Stimulated activated CD4-positive, alpha-beta T cell treated with anti-CD3 and anti-CD28 coated beads, Interleukin-12 subunit alpha, Interleukin-12 subunit beta, amount 100 ng/mL, for 24 hours (primary cell): ENCODE results near the gene HYAL2.

ENCODE experiments used
- DNase-seq, 2 experiments: peaks; one replicate each; pipeline ENCODE4 v3.0.0-alpha.2; 2020; ENCODE audit warnings: low read depth in 2 of 2

The HYAL2 gene

GRCh38 chr3:50322386-50323091 lies at the start of gene HYAL2:
HYAL2 (minus strand) TSS chr3:50322745; CDS start chr3:50320489, 2,256 bp downstream.
- DNase-seq, result no peak

- no peak for DNase-seq
These were observed 48.7 kb upstream of the HYAL2 start for GRCh38 chr3:50371133-50371685.

GRCh38 chr3:50370594-50370993 lies 48.0 kb upstream of the HYAL2 start:
- DNase-seq, result no peak

GRCh38 chr3:50369012-50369670 lies 46.6 kb upstream of the HYAL2 start:
- DNase-seq, result no peak

GRCh38 chr3:50365842-50366220 lies 43.3 kb upstream of the HYAL2 start:
- DNase-seq, result no peak

GRCh38 chr3:50365080-50365841 lies 42.7 kb upstream of the HYAL2 start:
- DNase-seq, result peak; percentile 86 to 92

GRCh38 chr3:50364573-50365079 lies 42.1 kb upstream of the HYAL2 start:
- DNase-seq, result no peak

- no peak for DNase-seq
These were observed 37.2 kb upstream of the HYAL2 start for GRCh38 chr3:50359760-50360110.

- DNase-seq, result peak; percentile 88 to 93
These were observed 36.6 kb upstream of the HYAL2 start, which contains the start of gene TMEM115 for GRCh38 chr3:50358911-50359759. TMEM115 (minus strand) TSS chr3:50359521; CDS start chr3:50359063, 458 bp downstream.

GRCh38 chr3:50358355-50358910 lies 35.9 kb upstream of the HYAL2 start:
- no peak for DNase-seq

- no peak for DNase-seq
These were observed 34.9 kb upstream of the HYAL2 start for GRCh38 chr3:50357481-50357880.

- no peak for DNase-seq
These were observed 34.0 kb upstream of the HYAL2 start for GRCh38 chr3:50356553-50356952.

- no peak for DNase-seq
These were observed 33.4 kb upstream of the HYAL2 start for GRCh38 chr3:50355829-50356552.

GRCh38 chr3:50354850-50355249 lies 32.3 kb upstream of the HYAL2 start:
- DNase-seq, result no peak

- DNase-seq, result no peak
These were observed 31.7 kb upstream of the HYAL2 start for GRCh38 chr3:50354186-50354764.

- no peak for DNase-seq
These were observed 30.9 kb upstream of the HYAL2 start for GRCh38 chr3:50353245-50354004.

GRCh38 chr3:50352781-50353180 lies 30.2 kb upstream of the HYAL2 start:
- no peak for DNase-seq

- DNase-seq, result no peak
These were observed 28.8 kb upstream of the HYAL2 start for GRCh38 chr3:50351323-50351697.
